HG03378 (cell line): ENCODE measurements around the gene DKK2.

Experiments used
- ATAC-seq: cut with Tn5 transposase; IDR thresholded peaks from one replicate; pipeline ENCODE4 v1.9.1; 2021; ENCODE audit warnings: mild to moderate bottlenecking, moderate library complexity; ENCODE audit not compliant: unreplicated experiment

DKK2 gene

DNA sequence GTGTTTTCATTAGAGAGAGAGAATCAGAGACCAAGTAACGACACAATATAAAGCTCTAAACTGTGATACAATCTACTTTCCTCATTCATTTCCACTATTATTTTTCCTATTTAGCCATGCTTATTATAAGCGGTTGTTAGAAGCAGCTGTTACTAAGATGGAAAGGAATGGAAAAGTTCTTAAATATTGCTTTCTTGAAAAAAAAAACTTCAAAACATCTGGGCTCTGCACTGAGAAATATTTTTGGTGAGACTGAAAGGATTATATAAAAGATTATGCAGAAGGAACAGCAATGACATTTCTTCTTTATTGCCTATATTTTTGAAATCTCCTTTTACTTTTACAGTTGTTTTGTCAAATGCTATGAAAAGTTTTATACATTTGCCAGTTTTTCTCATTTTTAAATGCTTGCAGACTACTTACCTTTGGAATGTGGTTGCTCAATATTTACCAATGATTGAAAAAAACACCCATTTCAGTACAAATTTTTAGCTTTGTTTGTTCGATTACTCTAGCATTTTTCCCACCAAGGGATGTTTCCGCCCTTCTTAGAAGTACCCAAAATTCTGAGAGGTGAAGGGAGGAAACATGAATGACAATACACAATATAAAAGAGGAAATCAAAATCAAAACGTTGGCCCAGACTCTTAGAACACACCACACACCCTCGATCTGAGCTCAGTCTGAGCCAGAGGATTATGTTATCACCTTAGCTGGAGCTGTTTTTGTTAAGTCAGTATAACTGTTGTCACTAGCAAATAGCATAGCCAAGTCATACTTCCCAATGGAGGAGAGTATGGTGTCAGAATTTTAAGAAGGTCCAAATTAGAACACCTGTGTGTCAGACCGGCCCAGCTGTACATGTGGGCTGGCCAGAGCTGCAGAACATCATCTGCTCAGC, 18.4 kb downstream of the DKK2 start:
- ATAC-seq: no peak

DNA sequence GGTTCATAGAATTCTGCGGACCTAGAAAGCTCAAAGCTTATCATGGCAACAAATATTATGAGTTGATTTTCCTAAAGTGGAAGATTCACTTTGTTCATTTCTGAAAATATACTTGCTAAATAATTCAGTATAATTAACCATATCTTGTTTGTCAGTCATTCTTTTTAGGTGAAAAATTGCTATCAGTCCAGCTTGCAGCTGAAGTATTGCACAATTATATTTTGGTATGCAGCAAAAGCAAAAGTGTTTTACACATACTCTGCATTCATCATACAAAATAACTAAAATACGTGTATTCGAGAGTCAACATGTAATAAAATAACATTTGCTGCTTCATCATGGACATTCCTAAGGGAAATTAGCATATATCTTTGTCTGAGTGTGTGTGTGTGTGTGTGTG, 24.8 kb downstream of the DKK2 start:
- ATAC-seq: no peak

DNA sequence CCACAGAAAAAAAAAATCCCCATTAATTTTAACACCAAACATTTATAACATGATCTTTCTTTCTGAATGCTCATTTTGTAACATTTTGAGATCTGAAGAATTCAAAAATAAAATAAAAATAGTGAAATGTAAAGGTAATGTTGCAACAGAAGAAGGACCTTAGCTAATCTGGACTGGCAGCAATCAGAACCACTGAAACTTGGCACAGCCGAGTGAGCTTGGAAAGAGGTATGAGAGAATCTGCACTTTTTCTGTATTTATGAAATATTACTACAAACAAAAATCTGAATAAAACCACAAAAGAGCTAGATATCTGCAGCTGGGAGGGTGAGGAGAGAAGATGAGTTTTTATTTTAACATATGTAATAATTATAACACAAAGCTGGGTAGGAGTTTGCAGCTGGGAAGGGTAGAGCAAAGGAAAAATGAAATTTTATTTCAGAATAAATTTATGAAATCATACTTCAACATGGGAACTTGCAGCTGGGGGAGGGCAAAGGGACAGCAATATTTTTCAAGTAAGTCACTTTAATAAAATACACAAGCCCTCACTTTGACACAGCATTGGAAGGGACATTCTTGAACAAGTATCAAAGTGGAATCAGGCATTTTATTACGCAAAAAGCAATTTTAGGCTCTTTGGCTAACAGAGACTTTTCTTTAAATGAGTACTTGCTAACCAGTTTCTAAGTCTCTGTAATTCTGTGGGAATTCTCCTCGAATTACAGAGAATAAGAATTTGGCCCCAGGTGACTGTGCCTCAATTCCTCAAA, 26.7 kb downstream of the DKK2 start:
- ATAC-seq: no peak

DNA sequence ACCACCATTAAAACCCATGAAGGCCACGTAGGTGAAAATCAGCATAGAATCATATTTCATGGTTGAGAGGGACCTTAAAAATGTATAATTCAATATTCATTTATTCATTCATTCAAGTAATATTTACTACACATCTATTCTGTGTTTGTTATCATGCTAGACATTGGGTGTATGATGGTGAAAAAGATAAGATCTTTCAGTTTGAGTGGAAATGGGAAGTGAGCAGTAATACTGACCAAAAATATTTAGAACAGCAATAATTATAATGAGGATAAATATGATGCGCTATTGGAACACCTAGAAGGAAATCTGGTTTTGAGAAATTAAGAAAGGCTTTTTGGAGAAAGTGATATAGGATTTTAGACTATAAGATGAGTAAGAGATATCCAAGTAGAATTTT, 28.0 kb downstream of the DKK2 start:
- ATAC-seq: no peak

DNA sequence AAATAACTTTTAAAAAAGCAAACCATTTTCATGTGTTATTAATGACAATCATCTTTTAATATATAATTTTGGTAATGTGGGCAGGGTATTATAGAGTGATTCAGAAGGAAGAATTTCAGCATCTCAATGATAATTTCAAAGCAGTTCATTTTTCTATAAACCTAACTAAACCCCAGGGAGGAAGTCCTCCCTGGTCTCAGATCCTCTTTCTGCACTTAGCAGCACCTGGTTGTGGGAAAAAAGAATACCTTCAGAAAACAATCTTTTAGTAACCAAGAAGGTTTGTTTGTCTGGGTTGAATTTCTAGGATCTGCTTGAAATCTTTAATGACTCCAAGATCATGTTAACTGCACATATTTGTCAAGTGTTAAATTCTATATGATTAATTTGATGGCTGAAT, 29.9 kb downstream of the DKK2 start:
- no peak for ATAC-seq

DNA sequence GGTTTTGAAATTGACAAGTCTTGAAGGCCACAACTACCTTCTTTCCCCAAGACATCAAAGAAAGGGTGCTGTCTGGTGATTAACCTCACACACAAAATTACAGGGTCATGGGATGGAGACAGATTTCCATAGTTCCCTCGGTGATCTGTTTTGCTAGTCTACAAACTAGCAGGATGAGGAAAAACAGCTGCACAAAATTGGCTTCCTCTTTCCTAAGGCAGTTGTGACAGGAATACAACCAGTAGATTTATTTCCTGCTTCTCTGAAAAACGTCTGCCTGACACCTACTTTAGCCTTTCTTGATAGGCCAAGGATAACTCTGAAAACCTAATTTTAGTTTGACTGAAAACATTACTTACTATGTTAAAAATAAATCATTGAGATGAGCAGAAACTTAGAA, 39.6 kb downstream of the DKK2 start:
- no peak for ATAC-seq

DNA sequence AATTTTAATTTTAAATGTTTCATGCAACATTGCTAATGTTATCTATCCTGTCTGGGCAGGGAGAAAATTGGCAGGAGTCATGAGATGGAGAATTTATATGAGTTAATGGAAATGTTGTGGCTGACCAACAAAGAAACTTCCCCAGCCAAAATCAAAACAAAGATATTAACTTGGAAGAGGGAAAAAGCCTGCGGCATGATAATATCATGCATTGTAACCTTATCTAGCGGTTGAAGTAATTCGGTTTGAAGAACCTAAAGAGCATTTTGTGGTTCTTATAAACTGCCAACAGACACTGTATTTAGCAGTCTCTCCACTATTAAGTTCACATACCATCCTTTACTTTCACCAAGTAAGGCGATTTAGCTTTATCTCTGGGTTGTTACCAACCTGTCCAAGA, 42.3 kb downstream of the DKK2 start:
- ATAC-seq: no peak

DNA sequence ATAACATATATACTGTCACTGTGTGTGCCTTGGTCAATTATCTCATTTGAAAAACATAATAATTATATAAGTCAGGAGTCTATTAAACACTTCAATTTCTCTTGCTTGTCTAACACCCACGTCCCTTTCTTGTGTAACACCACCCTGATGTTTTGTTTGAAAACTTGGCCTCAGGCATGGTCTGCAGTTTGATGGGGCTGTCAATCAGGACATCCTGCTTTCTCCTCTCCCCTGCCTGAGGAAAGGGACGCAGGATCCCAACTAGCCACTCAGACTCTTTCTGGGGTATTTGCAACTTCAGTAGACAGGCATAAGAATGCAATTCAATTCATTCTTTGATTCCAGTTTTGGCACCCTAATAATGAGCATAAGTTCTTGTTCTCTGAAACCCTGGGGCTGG, 48.8 kb downstream of the DKK2 start:
- ATAC-seq: no peak

DNA sequence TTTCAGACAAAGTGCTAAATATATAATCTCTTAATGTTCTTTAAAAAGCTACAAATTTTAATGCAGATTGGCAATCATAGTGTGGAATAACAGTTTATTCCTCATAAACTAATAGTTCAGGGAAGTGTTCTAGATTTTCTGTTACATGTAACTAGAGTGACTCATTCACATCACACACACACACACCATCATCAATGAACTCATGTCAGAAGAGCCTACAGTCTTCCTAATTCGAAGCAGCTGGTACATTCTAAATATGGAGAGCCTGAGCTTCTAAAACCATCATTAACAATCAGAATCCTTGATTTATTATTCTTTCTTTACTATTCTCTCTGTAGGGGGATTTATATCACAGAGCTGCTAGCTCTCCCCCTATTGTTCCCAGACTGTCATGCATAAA, 49.6 kb downstream of the DKK2 start:
- no peak for ATAC-seq

DNA sequence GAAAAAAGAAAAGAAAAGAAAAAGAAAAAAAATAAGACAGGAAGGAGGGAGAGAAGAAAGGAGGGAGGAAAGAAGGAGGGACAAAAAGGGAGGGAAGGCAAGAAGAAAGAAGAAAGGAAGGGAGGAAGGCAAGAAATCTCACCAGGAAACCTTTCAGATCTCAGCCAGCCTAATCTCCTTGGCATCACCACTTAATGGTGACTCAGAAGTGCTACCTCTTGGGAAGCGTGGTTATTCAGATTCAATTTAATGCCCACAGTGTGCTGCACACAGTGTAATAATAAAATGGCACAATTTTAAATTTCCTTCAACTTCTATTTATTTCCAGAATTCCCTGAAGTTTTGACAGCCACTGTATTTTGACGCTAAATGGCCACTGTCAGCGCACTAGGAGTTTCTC, 50.3 kb downstream of the DKK2 start:
- ATAC-seq: no peak

DNA sequence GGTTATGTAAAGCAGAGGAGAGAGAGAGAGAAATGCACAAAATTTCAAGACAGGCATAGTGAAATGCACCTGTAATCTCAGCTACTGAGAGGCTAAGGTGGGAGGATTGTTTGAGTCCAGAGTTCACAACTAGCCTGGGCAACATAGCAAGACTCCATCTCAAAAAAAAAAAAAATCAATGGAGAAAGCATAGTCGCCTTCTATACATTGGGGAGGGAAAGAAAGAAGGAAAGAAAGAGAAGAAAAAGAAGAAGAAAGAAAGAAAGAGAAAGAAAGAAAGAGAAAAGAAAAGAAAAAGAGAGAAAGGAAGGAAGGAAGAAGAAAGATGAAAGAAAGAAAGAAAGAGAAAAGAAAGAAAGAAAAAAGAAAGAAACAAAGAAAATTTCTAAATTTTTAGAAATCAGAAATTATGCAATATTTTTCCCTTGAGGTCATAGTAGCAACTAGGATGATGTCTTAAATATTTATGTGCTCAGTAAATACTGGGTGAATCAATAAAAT, 53.4 kb downstream of the DKK2 start:
- no peak for ATAC-seq

DNA sequence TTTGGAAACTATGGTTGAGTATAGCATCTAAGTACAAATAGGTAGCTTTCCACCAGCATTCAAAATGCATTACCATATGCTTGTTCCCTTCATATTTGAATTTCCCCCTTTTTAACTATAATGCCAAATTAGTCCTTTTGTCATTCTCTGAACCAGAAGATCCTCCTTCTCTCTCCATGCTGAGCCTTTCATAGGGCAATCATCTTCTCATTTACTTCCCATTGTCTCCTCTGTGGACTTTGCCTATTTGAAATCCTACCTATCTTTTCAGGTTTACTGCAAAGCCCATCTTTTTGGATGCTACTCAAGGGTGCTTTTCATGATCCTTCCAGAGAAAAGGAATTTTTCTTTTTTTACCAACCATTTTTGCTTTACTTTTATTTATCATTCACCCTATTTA, 54.7 kb downstream of the DKK2 start:
- no peak for ATAC-seq

DNA sequence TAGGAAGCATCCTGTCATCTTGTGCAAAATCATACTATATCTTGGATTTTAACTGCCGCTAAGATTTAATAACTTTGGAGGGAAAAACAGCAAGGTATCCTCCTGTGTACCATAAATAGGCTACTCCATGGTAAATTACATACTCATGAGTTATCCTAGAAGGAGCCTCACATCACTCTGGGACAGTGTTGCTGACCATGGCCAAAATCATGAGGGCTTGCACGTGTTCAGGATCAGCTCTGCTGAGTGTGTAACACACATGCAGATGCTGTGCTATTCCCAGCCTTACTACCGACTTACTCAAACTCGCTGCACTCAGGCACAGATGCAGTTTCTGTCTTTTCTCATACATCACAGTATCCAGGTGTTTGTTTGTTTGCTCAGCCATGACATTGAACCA, 56.6 kb downstream of the DKK2 start:
- ATAC-seq: no peak

DNA sequence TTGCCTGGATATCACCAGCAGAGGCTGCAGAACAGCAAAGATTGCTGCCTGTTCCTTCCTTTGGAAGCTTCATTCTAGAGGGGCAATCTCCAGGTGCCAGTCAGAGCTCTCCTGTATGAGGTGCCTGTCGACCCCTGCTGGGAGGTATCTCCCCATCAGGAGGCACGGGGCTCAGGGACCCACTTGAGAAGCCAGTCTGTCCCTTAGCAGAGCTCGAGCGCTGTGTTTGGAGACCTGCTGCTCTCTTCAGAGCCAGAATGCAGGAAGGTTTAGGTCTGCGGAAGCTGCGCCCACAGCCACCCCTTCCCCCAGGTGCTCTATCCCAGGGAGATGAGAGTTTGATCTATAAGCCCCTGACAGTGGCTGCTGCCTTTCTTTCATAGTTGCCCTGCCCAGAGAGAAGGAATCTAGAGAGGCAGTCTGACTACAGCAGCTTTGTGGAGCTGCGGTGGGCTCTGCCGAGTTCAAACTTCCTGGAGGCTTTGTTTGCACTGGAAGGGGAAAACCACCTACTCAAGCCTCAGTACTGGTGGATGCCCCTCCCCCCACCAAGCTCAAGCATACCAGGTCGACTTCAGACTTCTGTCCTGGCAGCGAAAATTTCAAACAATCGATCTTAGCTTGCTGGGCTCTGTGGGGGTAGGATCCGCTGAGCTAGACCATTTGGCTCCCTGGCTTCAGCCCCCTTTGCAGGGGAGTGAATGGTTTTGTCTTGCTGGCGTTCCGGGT, 57.9 kb downstream of the DKK2 start:
- ATAC-seq: no peak

DNA sequence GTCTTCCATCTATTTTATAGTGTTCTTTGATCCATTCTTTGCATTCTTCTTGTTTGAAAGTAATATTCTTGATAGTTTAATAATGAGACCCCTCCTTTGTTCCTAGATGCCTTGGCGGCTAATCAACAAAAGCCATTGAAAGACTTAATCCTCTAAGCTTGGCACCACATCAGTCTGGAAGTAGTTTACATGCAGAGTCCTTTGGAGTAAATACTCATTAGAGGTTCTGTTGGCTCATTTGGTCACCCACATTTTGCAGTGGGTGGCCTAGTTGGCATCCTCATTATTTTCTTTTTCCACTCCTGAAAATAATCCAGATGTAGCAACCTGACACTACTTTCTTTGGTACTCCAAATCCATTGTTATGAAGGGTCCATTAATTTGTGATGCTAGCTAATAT, 64.5 kb downstream of the DKK2 start:
- no peak for ATAC-seq

DNA sequence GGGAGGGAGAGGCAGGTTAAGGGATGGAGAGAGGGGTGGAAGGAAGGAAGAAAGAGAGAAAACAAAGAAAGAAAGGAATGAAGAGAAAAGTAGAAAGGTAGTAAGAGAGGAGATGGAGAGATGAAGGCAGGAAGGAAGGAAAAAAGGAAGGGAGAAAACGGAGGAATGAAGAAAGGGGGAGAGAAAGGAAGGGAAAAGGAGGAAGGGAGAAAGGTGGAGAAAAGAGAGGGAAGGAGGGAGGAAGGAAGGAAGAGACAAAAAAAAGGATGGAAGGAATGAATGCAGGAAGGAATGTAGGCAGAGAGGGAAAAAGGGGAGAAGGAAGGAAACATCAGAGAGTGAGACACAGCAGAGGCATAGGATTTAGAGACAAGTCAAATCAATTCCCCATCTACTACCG, 68.2 kb downstream of the DKK2 start:
- ATAC-seq: no peak

DNA sequence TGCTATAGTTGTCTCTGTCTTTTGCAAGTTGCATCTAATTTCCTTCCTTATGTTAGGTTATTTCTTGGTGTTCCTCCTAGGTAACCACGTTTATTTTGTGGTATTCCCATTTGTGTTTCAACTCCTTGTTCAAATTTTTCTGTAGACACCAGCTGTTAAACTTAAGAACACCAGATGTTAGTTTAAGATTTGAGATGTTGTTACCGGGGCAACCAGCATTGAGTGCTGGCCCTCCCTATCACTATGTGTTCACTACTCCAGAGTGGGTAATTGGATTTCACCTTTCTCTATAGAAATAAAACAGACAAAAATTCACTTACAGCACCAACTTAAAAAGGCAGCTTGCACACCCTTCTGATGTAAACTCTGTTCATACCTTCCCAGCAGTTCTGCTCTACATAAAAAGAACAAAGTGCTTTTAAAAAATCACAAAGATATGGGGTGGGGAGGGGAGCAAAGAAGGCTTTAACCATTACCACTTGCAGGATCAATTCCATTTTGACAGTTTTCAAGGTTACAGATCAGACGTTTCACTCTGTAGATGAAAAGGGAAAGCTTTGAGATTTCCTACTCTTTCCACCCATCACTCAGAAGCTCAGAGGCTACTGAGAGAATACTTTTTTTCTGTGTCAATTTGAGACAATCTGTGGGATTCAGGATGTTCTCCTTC, 82.9 kb downstream of the DKK2 start:
- ATAC-seq: no peak

DNA sequence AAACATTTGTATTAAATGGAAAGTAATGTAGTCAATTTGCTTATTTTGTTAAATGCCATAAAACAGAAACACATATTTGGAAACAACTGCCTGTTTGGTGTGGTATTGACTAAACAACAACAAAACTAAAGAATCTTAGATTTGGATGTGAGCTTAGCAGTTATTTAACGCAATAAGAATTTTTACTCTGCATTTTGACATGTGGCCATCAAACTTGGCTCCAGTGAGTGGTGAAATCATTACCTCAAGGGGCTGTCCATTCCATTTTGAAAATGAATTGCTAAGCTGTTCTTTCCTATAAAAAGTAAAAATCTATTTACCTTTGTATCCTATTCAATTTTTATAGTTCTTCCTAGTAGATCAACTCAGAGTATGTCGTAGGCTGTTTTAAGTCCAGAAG, 84.2 kb downstream of the DKK2 start:
- ATAC-seq: no peak

DNA sequence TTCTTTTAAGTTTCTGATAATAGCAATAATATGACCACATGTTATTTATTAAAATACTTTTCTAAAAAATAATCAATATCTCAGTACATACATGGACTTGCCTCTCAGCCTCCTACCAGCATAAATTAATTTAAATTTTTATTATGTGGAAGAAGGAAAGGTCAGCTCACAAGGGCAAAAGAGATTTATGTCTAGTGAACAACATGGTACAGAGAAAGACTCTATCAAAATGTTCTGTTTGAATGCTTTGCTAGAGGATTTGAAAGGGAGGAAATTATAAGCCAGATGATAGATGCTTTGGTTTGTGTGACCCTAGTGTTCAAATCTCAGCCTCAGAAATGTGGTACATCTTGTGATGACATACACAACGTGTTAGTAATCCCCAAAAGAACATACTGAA, 94.3 kb downstream of the DKK2 start:
- ATAC-seq: no peak

DNA sequence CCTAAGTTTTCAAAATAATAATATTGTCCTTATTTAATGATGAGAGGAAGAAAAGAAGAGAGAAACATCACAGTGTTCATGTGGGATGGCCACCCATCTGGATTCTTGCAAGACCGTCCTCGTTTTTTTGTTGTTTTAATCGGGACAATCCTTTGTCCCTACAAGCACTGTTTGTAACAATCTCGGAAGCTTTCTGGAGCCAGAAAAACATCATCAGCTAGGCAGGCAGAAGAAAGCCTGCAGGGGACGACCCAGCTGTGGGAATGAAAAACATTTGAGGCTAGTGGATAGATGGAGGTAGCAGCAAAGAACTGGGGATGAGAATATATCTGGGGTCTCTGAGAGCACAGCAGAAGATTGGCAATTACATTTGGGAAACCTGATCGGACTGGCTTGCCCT, 105.6 kb downstream of the DKK2 start:
- ATAC-seq: no peak

DNA sequence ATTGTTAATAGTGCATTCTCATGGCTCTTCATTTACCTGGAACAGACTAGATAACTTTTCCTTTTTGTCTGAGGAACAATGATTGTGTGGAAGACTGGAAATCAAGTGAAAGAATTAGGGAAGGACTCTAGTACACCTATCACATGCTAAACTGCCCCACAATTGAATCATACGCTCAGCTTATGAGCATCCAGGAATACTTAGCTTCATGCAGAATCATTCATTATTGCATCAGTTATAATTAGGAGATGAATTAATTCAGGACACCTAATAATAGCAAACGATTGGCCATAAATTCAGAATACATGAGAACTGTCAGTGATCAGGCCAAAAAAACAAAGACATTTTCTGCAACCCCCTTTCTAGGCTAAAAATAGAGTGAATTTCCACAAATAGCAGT, 106.9 kb downstream of the DKK2 start:
- no peak for ATAC-seq
